NCI-H748 (cell line): ENCODE data around the gene RASGRP2.
A peak's percentile ranks its signal among the peaks of the same experiment; 100 is the strongest.

Experiments used
- DNase-seq: peaks from one replicate; lab custom pipeline; 2025; ENCODE audit not compliant: unreplicated experiment; lab: John Stamatoyannopoulos, UW

Gene RASGRP2

GRCh38 chr11:64771861-64772260 is 27.9 kb upstream of the RASGRP2 start:
- no peak for DNase-seq

GRCh38 chr11:64770120-64770519 is 26.2 kb upstream of the RASGRP2 start:
- no peak for DNase-seq

- no peak for DNase-seq
Measured at GRCh38 chr11:64769283-64769682, 25.3 kb upstream of the RASGRP2 start.

DNA sequence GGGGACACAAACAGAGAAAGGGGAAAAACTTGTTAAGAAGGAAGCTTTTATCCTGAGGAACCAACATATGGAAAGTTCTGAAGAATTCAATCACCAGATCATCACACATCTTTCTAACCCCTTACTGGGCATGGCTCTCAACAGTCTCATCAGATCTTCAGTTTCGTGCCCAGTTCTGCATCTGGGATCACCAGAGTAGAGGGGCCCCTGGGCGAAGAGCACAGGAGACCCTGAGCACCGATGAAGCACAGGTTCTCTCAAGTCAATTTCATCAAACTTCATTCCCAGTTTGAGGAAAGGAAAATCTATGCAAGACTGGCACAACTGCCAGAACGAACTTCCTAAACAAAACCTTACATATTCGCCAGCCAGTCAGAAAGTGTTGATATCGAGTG is 24.4 kb upstream of the RASGRP2 start:
- no peak for DNase-seq

- peak; percentile 30 for DNase-seq
Measured at GRCh38 chr11:64767344-64768299, 23.7 kb upstream of the RASGRP2 start.

GRCh38 chr11:64766881-64767280 is 22.9 kb upstream of the RASGRP2 start:
- DNase-seq = no peak

GRCh38 chr11:64765851-64766665 is 22.1 kb upstream of the RASGRP2 start:
- no peak for DNase-seq

DNA sequence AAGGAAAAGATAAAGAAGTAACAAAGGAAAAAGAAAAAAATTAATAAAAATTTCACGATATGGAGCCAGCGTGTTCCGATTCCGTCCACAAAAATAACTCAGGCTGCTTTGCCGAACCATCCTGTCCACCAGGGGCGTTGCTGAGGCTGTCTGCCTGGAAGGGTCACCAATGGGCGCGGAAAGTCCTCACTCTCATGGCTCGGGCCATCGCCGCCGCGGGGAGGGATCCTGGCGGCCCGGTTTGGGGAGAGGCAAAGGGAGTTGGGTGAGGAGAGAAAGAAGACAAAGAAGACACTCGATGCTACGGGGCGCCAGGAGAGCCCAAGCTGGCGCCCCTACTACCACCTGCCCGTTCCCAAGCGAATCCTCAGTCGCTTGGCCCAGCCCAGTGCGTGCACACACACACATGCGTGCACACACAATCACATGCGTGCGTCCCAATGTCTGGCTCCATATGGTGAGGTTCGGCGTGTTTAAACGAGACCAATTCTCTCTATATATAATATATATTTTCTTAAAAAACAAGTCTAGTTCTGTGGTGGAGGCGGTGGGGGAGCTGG is 21.4 kb upstream of the RASGRP2 start:
- no peak for DNase-seq

DNA sequence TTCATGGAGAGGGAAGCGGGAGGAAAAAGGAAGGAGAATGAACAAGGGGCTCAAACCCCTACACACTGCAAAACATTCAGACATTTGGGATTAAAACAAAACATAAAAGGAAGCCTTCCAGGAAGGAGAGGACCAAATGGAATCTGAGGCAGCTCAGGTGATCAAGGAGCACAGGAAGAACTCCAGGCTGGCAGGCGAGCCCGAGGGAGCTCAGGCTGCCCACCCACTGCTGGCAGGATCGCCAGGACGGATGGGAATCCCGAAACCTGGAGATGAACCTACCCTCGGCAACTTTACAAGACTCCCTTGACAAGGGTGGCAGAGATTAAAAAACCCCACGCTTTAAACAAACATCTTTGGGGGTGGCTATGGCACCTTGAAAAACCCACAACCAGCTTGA is 20.8 kb upstream of the RASGRP2 start:
- DNase-seq = no peak

DNA sequence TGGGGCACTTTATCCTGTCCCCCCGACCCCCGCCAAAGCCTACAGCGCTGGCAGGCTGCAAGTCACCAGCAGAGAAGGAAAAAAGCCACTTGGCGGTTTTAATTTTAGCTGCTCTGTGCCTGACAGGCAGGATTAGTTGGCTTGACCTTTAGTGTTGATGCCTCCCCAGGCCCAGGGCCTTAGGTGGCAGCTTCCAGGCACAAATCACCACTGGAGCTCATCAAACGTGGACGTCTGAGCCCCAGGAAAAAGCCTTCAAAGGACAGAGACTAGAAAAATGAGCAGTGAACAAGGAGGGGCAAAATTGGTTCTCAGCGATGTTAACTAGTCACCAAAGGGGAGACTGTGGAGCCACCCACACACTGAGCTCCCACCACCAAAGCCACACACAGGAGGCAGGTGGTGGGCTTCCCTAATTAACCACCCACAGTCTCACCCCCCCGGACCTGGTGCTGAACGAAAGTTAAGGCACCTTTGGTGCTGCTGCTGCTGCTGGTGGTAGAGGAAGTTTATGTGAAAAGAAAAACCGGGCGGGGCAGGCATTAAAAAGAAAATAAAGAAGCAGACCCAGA is 20.2 kb upstream of the RASGRP2 start:
- no peak for DNase-seq

GRCh38 chr11:64763526-64764039 is 19.6 kb upstream of the RASGRP2 start:
- DNase-seq = no peak

GRCh38 chr11:64762674-64763525 is 19.0 kb upstream of the RASGRP2 start:
- DNase-seq = no peak

DNA sequence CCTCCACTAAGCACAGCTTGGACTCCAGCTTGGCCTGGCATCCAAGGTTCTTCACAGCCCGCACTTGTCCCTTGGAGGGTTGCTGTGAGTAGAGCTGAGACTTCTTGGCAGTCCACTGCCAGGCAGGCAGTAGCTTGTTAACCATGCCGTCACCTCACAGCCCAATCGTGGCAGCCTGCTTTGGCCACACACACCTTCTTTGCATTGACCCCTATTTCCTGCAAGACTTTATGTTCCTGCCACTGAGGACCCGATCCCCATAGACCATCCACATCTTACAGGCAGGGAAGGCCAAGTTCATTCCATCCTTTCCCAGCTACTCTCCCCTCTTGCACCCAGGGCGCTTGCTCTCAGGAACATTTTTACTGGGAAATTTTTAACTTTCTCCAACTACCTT is 18.3 kb upstream of the RASGRP2 start:
- DNase-seq = no peak

DNA sequence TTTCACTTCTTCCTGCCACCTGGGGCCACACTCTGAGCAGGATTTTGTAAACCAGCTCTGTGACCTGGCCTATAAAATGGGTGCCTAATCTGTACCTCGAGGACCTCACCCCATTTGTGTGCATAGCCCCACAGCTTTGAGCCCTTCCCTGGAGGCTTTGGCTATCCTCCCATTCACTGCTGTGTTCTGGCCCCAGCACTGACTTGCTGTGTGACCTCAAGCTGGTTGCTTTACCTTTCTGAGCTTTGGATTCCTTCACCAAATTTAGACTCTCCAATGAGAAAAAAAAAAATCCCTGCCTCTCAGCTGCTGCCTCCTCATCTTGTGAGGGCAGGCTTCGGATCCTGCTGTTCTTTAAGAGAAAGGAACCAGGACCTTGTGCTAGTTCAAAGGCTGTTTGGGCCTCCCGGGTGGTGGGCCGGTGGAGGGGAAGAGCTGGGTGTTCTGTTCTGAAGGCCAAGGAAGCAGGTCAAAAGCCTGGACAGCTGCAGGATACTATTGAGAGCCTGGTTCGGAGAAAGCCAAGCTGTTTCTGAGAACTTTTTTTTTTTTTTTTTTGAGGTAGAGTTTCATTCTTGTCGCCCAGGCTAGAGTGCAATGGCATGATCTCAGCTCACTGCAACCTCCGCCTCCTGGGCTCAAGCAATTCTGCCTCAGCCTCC is 16.9 kb upstream of the RASGRP2 start:
- DNase-seq = no peak

- DNase-seq = no peak
Measured at GRCh38 chr11:64759722-64760719, 16.1 kb upstream of the RASGRP2 start, which contains the start of gene PYGM. Gene PYGM, minus strand, starts transcription at chr11:64759974. Its CDS starts 76 bp downstream, at chr11:64759898.

- DNase-seq = no peak
Measured at GRCh38 chr11:64759131-64759721, 15.3 kb upstream of the RASGRP2 start.

GRCh38 chr11:64758330-64759079 is 14.6 kb upstream of the RASGRP2 start:
- no peak for DNase-seq
